Activated naive CD4-positive, alpha-beta T cell (primary cell): ENCODE results near the gene SGSH.
A peak's percentile ranks its signal among the peaks of the same experiment; 100 is the strongest.

ENCODE experiments used
- DNase-seq, 4 experiments: peaks; one replicate each; lab custom pipeline; 2025; lab: John Stamatoyannopoulos, UW

SGSH gene

GRCh38 chr17:80227156-80227555 lies 7.0 kb upstream of the SGSH start:
- no peak for DNase-seq

DNA sequence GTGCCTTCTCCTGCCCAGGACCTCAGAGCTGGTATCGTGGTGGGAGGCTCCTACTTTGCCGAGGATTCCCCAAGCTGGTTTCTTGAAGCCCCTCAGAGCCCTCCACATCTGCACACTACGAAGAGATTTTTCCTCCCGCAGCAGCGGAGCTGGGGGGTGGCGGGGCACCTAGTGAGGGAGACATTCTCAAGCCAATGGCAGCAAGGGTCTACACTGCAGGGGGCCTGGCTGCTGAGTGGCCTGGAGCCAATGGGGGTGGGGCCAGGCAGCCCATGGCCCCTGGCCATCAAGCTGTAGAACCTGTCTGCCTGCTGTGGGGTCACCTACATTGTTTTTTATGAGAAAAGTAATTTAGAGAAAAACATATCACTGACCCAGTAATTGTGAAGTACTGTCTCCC lies 5.1 kb upstream of the SGSH start:
- no peak for DNase-seq

DNA sequence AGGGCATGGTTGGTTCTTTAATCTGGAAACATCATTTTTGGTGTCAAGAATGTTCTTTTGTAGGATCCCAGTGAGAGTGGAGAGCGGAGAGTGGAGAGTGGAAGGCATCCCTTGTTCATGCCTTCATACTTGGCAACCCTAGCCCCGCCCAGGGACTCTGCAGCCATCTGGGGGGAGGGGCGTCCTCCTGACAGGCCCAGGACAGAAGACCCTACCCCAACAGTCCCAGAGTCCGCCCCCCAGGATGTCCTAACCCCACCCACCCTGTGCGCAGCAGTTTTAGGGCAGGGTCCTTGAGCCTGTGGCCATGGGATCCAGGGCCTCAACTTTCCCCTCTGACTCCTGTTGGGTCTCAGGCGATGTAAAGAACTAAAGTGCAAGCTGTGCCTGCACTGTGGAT lies 4.5 kb upstream of the SGSH start:
- no peak for DNase-seq

DNA sequence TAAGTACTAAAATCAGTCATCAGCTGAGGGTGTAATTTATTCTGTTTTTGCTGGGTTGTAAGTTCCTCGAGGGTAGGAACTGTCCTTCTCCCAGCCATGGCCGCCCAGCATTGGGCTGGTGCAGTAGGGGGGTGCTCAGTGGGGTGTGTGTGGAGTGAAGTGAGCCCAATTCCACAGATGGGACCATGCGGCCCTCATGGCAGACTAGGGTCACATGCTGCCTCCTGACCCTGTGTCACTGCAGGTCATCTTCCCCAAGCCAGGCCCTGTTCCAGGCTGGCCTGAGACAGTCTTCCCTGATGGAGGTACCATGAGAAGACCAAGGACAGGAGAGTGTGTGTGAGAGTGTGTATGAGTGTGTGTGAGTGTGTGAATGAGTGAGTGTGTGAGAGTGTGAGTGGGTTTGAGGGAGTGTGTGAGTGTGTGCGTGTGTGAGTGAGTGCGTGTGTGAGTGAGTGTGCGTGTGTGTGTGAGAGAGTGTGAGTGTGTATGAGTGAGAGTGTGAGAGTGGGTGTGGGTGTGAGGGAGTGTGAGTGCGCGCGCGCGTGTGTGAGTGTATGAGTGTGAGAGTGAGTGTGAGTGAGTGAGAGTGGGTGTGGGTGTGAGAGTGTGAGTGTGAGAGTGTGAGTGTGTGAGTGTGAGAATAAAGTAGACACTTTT lies 3.8 kb upstream of the SGSH start:
- DNase-seq = no peak

- no peak for DNase-seq
Measured at GRCh38 chr17:80223142-80223815, 3.1 kb upstream of the SGSH start.

DNA sequence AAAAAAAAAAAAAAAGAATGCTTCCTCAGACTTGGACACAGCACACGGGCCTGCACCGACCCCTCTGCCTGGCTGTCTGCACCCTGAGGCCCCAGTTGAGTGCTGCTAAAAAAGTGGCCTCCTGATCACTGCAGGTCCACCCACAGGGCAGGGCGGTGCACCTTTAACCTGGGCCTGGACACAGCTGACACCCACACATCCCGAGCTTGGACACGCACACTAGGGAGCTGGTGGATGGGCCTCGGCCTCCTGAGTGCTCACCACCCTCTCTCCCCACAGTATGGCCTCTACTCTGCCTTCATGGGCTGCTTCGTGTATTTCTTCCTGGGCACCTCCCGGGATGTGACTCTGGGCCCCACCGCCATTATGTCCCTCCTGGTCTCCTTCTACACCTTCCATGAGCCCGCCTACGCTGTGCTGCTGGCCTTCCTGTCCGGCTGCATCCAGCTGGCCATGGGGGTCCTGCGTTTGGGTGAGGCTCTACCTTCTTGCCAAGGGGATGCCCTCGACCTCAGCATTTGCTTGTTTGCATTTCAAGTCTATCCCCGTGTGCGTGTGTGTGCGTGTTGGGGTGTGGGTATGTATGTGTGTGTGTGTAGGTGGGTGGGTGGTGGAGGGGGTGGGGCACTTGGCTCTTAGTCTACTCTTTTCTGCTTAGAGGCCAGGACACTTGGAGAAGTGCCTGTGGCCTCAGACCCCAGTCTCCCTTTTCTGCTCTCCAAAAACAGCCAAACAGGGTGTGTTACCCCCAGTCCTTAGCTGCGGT lies 2.4 kb upstream of the SGSH start:
- DNase-seq = no peak

DNA sequence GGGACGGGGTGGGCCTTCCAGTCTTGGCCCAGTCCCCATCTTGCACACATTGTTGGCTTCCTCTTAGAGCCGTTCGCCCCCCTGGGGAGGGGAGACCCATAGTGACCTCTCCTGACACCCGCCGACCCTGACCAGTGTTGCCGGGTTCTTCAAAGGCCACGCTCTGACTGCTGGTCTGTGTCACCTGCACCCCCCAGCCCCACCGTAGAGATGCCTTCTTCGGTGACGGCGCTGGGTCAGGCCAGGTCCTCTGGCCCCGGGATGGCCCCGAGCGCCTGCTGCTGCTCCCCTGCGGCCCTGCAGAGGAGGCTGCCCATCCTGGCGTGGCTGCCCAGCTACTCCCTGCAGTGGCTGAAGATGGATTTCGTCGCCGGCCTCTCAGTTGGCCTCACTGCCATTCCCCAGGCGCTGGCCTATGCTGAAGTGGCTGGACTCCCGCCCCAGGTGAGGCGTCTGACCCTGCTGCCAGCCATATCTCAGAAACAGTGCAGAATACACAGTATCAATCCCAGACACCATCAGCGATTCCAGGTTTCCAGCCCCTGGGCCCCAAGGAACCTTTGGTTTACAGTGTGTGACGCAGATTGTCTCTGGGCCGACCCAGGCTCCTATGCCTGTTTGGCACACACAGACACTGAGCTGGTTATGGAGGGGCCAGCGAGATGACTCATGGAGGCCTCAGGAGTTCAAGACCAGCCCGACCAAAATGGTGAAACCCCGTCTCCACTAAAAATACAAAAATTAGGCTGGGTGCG lies 1.4 kb upstream of the SGSH start:
- no peak for DNase-seq

DNA sequence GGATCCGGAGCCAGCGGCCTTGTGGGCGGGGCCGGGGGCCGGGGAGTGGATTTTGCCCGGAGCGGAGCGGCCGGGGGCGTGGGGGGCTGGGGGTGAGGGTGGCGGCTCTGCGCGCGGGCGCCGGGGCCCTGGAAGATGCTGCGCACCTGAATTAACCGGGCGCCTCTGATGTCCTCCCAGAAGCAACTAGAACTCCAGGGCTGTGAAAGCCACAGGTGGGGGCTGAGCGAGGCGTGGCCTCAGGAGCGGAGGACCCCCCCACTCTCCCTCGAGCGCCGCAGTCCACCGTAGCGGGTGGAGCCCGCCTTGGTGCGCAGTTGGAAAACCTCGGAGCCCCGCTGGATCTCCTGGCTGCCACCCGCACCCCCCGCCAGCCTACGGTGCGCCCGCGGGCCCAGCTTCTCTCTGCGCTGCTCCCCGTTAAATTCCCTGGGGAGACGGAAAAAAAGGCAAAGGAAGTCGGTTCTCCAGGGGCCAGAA lies 643 bp upstream of the SGSH start:
- no peak for DNase-seq

DNA sequence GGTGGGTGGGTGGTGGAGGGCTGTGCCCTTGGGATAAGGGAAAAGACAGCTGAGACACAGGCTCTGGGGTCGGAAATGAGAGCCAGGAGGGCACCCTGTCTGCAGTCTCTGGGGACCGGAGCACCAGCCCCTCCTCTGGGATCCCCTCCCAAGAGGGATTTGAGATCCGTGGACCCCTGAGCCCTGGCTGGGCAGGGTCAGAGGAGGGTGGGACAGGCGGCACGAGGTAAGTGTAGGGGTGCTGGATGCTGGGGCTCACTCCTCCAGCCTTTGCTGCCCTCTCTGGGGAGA lies 425 bp downstream of the SGSH start:
- DNase-seq = no peak

GRCh38 chr17:80219013-80219762 lies 945 bp downstream of the SGSH start:
- DNase-seq = peak; percentile 62 to 83 (median 72)

GRCh38 chr17:80218391-80218790 lies 1.7 kb downstream of the SGSH start:
- DNase-seq = no peak

GRCh38 chr17:80217703-80218362 lies 2.3 kb downstream of the SGSH start:
- no peak for DNase-seq

GRCh38 chr17:80216473-80217456 lies 3.4 kb downstream of the SGSH start:
- DNase-seq = no peak

DNA sequence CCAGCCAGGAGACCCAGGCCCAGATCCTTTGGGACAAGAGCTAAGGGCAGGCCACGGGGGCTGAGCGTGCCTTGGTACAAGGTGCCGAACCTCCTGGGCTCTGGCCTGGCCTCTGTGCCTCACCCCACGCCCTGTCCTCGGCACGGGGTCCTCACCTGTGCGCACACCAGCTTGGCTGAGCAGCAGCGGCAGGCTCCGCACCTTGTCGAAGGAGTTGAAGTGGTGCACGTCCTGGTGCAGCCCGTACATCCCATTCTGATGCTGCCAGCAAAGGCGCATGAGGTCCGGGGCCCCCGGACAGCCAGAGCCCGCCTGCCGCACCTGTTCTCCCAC lies 5.3 kb downstream of the SGSH start:
- DNase-seq = no peak

GRCh38 chr17:80214012-80214877 lies 5.9 kb downstream of the SGSH start:
- DNase-seq = no peak

- no peak for DNase-seq
Measured at GRCh38 chr17:80213643-80213975, 6.5 kb downstream of the SGSH start.

- DNase-seq = no peak
Measured at GRCh38 chr17:80212962-80213642, 7.0 kb downstream of the SGSH start.

GRCh38 chr17:80212511-80212910 lies 7.6 kb downstream of the SGSH start:
- no peak for DNase-seq

DNA sequence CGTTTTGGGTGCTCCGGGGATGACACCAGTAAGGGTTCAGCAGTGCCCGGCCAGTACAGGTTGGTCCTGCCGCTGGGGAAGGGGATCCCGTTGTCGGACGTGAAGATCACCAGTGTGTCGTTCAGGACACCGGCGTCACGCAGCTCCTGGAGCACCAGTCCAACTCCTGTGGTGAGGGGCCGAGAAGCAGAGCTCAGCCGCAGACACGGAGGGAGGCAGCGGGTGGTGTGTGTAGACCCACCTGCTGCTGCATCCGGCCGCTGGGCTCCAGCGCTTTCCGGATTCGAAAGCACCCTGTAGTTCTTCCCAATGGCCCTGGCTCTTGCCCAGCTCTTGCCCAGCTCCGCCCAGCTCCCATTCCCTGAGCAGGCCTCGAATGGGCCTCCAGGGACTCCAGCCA lies 8.0 kb downstream of the SGSH start:
- no peak for DNase-seq
